HPDE6-E6E7 (cell line): ENCODE measurements around the gene APIP.

ENCODE experiments used
- DNase-seq: peaks from one replicate; pipeline ENCODE4 v3.0.0; 2011; ENCODE audit warnings: missing footprints; ENCODE audit errors: extremely low spot score

The APIP gene

DNA sequence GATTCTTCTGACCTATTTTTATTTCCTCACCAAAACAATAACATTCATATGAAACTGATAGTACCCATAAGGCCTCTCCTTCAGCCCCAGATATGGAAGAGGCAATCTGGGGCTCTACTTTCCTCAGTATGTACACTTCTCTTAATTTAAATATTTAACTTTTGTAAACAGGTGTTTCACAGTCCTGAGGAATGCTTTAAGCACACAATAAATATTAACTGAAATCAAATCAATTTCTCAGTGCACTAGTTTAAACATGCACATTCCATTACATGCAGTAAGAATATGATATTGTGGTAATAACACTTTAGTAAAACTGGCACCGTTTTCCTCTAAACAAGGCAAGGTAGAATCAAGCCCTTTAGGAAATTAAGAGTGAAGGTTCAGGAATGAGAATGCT lies 28.9 kb downstream of the APIP start:
- no peak for DNase-seq

GRCh38 chr11:34886609-34887008 lies 29.6 kb downstream of the APIP start:
- DNase-seq: no peak

DNA sequence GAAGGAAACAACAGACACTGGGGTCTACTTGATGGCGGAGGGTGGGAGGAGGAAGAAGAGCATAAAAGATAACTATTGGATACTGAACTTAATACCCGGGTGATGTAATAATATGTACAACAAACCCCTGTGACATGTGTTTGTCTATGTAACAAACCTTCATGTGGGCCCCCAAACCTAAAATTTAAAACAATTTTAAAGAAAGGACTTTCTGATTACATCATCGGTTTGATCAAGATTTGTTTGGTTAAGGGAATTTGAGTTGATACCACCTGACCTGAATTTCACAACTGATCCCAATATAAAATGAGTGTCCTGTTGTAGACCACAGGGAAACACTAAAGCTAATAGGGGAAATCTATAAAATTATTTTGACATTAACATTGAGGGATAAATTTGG lies 34.3 kb downstream of the APIP start:
- DNase-seq: no peak

GRCh38 chr11:34877375-34877975 lies 38.7 kb downstream of the APIP start:
- no peak for DNase-seq

GRCh38 chr11:34874202-34874601 lies 42.0 kb downstream of the APIP start:
- DNase-seq: no peak

DNA sequence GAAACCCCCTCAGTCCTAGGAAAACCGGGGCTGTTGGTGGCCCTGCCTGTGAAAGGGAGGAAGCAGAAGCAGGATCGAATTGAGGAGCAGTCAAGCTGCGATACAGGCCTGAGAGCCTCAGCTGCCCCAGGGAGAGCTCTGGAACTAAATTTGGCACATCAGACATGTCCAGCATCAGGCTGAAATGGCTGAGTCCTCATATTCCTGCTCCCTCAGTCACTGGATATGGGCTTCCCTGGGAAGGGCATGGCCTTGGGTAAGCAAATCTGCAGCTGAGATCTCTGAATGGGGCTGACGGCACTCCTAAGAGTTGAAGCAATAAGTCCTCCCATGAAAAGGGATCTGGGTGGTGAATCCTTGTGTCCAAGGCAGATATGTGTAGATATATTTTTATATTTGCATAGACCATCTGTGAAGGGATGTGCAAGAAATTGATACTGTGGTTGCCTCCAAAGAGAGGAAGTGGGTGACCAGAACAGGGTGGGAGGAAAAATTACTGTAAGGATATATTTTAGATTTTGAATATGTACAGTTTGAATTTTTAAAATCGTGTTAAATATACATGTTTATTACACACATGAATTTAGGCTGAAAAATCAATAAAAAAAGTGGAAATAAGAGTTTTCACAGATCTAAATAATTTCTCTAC lies 45.5 kb downstream of the APIP start:
- DNase-seq: no peak

DNA sequence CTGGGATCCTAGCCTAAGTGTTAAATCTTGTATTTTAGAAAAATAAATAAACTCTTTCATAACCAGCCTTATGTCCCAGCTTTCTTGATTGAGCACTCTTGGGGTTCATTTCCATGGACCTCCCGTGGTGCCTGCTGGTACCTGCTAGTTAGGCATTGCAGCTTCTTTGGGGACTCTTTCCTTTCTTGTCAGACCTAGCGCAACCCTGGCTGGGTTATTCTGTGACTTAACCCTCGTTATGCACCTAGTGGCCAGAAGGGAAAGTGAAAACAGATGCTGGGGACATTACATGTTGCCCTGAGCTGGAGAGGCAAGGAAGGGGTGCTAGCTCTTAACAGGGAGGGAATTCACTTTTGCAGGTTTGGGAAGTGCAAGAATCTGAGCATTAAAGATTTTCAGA lies 46.8 kb downstream of the APIP start:
- no peak for DNase-seq

DNA sequence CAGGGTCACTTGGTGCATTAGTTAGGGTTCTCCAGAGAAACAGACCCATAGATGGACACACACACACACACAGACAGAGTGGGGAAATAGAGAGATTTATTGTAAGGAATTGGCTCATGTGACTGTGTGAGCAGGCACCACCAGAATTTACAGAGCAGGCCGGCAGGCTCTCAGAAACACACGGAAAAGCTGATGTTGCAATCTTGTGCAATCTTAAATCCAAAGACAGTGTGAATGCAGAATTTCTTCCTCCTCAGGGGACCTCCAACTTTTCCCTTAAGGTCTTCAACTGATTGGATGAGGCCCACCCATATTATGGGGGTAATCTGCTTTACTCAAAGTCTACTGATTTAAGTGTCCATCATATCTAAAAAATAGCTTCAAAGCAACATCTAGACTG lies 49.8 kb downstream of the APIP start:
- DNase-seq: no peak

DNA sequence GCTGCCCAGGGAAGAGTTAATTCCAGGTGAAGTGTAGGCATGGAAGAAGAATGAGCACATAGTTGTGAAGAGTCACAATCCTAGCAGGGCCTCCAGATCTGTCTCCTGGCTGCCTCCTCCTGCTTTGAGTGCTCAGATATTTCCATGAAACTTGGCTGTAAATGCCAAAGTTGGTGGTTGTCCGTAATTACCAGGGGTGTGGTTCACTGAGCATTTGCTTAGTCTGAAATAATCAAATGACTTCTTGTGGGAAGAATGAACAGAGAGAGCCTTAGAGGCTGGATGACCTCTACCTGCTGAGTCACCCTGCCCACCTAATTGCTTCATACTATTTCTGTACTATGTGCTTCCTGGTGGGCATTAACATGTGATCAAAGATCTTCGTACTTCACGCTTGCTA lies 50.9 kb downstream of the APIP start:
- no peak for DNase-seq

- DNase-seq: no peak
These were observed 51.8 kb downstream of the APIP start for GRCh38 chr11:34864424-34864823.

DNA sequence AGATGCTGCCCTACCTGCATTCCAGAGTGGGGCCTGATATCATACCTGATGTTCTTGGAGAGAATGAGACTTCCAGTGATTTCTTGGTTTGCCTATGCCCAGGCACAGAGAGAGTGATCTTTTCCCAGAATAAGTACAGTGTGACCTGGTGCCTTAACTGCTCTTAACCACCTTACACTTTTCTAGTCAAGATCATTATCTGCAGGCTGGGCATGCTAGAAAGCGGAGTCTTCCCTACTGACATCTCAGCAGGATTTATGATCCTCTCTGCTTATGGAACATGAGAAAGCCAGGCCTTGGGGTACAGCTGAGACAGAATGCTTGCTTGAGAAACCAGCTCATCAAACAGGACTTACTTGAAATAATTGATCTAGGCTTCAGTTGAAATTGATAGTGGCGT lies 53.1 kb downstream of the APIP start:
- no peak for DNase-seq

GRCh38 chr11:34860518-34860917 lies 55.7 kb downstream of the APIP start:
- no peak for DNase-seq

DNA sequence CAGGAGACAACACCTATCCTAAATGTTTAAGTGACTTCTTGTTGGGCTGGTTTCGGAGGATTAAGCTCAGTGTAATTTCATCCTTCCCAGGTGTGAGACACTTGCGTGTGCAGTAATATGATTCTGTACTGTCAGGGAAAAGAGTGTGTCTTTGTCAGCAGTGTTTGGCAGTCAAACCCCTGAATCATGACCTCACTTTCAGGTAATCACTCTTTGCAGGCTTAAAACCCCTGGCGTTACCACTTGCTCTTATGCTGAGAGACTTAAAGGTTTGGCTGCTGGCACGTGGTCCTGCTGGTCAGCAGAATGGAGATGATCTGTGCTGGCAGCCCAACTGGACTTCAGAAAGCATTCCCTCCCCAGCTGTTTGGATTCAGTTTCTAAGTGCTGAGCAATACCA lies 56.1 kb downstream of the APIP start:
- DNase-seq: no peak

GRCh38 chr11:34859496-34859895 lies 56.7 kb downstream of the APIP start:
- DNase-seq: no peak

GRCh38 chr11:34857463-34857862 lies 58.7 kb downstream of the APIP start:
- no peak for DNase-seq

DNA sequence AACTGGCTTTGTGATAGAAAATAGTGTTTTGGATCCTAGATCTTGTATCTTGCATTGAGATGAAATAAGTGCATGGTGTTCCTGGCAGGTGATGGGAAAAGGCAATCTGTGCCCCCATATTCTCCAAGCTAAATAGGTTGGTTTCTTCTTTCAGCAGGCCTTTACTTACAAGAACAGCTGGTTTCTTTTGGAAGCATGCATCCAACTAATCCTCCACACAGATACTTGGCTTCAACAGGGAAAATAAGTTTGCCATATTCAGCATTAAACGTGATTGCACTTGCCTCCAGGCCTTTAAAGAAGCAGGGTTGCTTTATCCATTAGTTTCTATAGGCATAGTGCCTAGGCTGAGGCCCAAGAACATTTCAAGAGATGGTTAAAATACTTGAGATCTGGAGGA lies 59.9 kb downstream of the APIP start:
- DNase-seq: no peak

- no peak for DNase-seq
These were observed 60.5 kb downstream of the APIP start for GRCh38 chr11:34855754-34856095.

DNA sequence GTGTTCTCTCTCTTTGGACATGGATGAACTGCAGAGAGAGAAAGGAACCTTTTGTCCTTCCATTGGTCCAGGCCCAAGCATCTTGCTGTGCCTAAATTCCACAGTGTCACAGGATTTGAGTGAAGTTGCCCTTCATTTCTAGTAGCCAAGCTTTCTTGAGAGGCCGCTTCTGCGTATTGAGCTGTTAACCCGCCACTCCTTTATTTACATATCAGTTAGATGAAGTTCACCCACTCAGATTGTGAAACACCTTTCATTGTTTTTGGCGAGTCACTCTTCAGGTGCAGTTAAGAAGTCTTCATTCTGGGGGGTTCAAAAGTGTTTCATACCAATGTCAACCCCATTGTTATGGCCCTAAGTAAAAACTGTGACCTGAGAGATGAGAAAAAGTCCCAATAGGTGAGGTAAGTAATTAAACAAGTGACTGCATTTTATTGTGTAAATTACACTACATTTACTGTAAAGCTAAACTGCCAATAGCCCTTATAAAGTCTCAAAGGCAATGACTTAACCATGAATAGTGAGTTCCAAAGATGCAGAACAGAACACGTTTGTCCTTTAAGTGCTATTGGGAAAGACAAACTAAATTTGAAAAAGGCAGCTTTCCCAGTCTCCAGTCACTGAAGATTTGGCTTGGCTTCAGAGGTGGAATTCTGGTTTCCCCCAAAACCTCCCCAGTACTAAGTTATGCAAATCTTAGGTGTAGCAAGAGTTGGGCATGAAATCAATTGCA lies 61.0 kb downstream of the APIP start:
- no peak for DNase-seq

DNA sequence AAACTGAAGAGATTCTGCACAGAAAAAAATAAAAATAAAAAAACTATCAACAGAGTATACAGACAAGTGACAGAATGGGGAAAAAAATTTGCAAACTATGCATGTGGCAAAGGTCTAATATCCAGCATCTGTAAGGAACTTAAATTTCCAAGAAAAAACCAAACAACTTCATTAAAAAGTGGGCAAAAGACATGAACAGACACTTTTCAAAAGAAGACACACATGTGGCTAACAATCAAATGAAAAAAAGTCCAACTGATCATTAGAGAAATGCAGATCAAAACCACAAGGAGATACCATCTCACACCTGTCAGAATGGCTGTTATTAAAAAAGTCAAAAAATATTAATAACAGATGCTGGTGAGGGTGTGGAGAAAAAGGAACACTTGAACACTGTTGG lies 64.3 kb downstream of the APIP start:
- no peak for DNase-seq

DNA sequence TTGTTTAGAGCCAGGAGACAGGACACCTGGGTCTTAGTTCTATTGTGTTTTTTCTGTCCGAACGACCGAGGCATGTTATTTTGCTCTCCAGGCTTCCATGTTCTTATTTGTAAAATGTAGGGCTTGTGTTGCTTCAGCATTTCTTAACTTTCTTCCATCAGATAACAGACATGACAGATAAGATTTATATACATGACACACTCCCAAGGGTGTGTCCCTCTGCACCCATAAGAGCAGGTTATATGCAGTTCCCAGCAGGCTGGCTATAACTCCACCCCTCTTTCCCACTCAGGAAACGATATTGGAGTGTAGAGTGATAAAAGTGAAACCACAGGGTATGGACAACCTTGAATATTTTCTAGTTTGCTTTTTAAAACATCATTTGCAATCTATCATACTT lies 65.8 kb downstream of the APIP start:
- no peak for DNase-seq

GRCh38 chr11:34846467-34846866 lies 69.7 kb downstream of the APIP start:
- no peak for DNase-seq

GRCh38 chr11:34844463-34845112 lies 71.6 kb downstream of the APIP start:
- DNase-seq: no peak

- no peak for DNase-seq
These were observed 72.9 kb downstream of the APIP start for GRCh38 chr11:34843271-34843670.
